OCI-LY7 (cell line): Measurements from ENCODE around the gene NPR3. TPM values are rescaled to one million over a fixed set of nuclear protein-coding genes. Genes with fewer than 3 reads are reported as not detected.

Experiments
- BruUV-seq: library from RNA; stranded (reverse); fragments of 400-500 nt; replicated peaks from 2 replicates; lab custom pipeline; 2021; lab: Mats Ljungman, UMichigan
- CTCF ChIA-PET: fragments of 300-600 bp; sonication (Branson Sonifier 250); formaldehyde crosslinking; loops from one replicate; lab custom pipeline; 2022; ENCODE audit warnings: antibody characterized with exemption; ENCODE audit not compliant: unreplicated experiment; lab: Charles Lee
- POLR2A ChIA-PET: fragments of 300-600 bp; sonication (Branson Sonifier 250); formaldehyde crosslinking; loops from one replicate; lab custom pipeline; 2022; ENCODE audit warnings: antibody characterized with exemption; lab: Charles Lee
- DNase-seq: peaks from one replicate; pipeline ENCODE4 v3.0.0-alpha.2; 2015; ENCODE audit warnings: low spot score
- H2AFZ ChIP-seq: fragments of 200-600 bp; sonication (generic), shearing (Covaris generic); 2 replicates; pipeline ENCODE4 v1.6.1; 2014; ENCODE audit warnings: mild to moderate bottlenecking, antibody characterized with exemption, low read length, moderate library complexity
- H3K27ac ChIP-seq: fragments of 200-600 bp; sonication (generic); 2 replicates; pipeline ENCODE4 v1.5.1; 2014; ENCODE audit warnings: mixed run types, low read depth, mild to moderate bottlenecking, moderate library complexity, low read length, inconsistent platforms; ENCODE audit not compliant: poor library complexity, severe bottlenecking
- H3K36me3 ChIP-seq: fragments of 200-600 bp; sonication (generic); 2 replicates; pipeline ENCODE4 v1.6.1; 2014; ENCODE audit warnings: mild to moderate bottlenecking, antibody characterized with exemption, low read length, moderate library complexity, mixed read lengths; ENCODE audit not compliant: insufficient read depth
- H3K4me1 ChIP-seq: fragments of 200-600 bp; sonication (generic); 2 replicates; pipeline ENCODE4 v1.5.1; 2014; ENCODE audit warnings: mild to moderate bottlenecking, low read length; ENCODE audit not compliant: insufficient read depth, poor library complexity, severe bottlenecking
- H3K4me2 ChIP-seq: fragments of 200-600 bp; sonication (generic); 2 replicates; pipeline ENCODE4 v1.6.1; 2014; ENCODE audit warnings: mild to moderate bottlenecking, low read length
- H3K4me3 ChIP-seq: fragments of 200-600 bp; sonication (generic); 2 replicates; pipeline ENCODE4 v1.5.1; 2014; ENCODE audit warnings: mild to moderate bottlenecking, low read depth, low read length; ENCODE audit not compliant: poor library complexity, severe bottlenecking
- H3K79me2 ChIP-seq: fragments of 200-600 bp; sonication (generic); 2 replicates; pipeline ENCODE4 v1.6.1; 2016; ENCODE audit warnings: low read depth, mild to moderate bottlenecking, low read length, moderate library complexity, mixed read lengths; ENCODE audit not compliant: insufficient read depth
- H3K9me2 ChIP-seq: fragments of 200-600 bp; sonication (generic); 2 replicates; pipeline ENCODE4 v1.6.1; 2016; ENCODE audit warnings: mild to moderate bottlenecking, low read length, mixed read lengths; ENCODE audit not compliant: insufficient read depth
- H3K9me3 ChIP-seq: fragments of 200-600 bp; sonication (generic); 2 replicates; pipeline ENCODE4 v1.6.1; 2014; ENCODE audit warnings: mild to moderate bottlenecking, mixed run types, low read length, mixed read lengths
- H4K20me1 ChIP-seq: fragments of 200-600 bp; sonication (generic); 2 replicates; pipeline ENCODE4 v1.6.1; 2014; ENCODE audit warnings: mild to moderate bottlenecking, antibody characterized with exemption, low read length, moderate library complexity, mixed read lengths; ENCODE audit not compliant: insufficient read depth
- EZH2phosphoT487 ChIP-seq: fragments of 200-600 bp; sonication (generic); IDR thresholded peaks from 2 replicates; pipeline ENCODE4 v1.6.1; 2018; ENCODE audit warnings: low read depth, borderline replicate concordance, mild to moderate bottlenecking, mixed run types, antibody characterized with exemption, low read length, moderate library complexity, mixed read lengths
- intact Hi-C: fragments of 100-400 bp; cut with micrococcal nuclease; formaldehyde crosslinking; loops from one replicate; pipeline ENCODE4 v1.10.0; 2022; ENCODE audit not compliant: unreplicated experiment
- total RNA-seq, 2 experiments: library from RNA; depleted of rRNA in 1 of 2; stranded (reverse); fragments of >200 nt in 1 of 2; shearing (Covaris generic) in 1 of 2; gene quantifications; 2 replicates each; pipeline ENCODE4 v1.2.3, GENCODE V29; 2014 to 2022
- TF ChIP-seq, protein P1 (sequence below): fragments of 200-600 bp; sonication (generic); conservative IDR thresholded peaks from 2 replicates; pipeline ENCODE4 v1.5.1; 2014; ENCODE audit warnings: mild to moderate bottlenecking, antibody characterized with exemption, low read length, moderate library complexity, mixed read lengths

NPR3 gene
- total RNA-seq, 2 experiments from 2014 or later, result not detected

GRCh38 chr5:32703957-32704356, 7.2 kb upstream of the NPR3 start:
- H3K79me2 ChIP-seq, result no peaks in the 10 kb centered on the region
- ChIA-PET POLR2A (no interaction called here), CTCF (no interaction called here)
- H3K4me1 ChIP-seq, result no peaks in the 10 kb centered on the region
- H3K9me2 ChIP-seq, result no peaks in the 10 kb centered on the region
- no peak for DNase-seq
- no peak overlapping the region for H3K4me2 ChIP-seq
- no peak overlapping the region for H3K27ac ChIP-seq
- BruUV-seq, result no TSS peak
- H4K20me1 ChIP-seq, result no peaks in the 10 kb centered on the region
- intact Hi-C loops, result loop anchor here (10.0 kb wide), 2 partner anchors 231 to 721 kb away; no protein-coding TSS in a partner anchor
- H3K4me3 ChIP-seq, result no peak overlapping the region
- TF ChIP-seq, protein P1, sequence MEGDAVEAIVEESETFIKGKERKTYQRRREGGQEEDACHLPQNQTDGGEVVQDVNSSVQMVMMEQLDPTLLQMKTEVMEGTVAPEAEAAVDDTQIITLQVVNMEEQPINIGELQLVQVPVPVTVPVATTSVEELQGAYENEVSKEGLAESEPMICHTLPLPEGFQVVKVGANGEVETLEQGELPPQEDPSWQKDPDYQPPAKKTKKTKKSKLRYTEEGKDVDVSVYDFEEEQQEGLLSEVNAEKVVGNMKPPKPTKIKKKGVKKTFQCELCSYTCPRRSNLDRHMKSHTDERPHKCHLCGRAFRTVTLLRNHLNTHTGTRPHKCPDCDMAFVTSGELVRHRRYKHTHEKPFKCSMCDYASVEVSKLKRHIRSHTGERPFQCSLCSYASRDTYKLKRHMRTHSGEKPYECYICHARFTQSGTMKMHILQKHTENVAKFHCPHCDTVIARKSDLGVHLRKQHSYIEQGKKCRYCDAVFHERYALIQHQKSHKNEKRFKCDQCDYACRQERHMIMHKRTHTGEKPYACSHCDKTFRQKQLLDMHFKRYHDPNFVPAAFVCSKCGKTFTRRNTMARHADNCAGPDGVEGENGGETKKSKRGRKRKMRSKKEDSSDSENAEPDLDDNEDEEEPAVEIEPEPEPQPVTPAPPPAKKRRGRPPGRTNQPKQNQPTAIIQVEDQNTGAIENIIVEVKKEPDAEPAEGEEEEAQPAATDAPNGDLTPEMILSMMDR, result no peak
- TF ChIP-seq EZH2phosphoT487, result no peak
- H3K9me3 ChIP-seq, result no peaks in the 10 kb centered on the region
- H2AFZ ChIP-seq, result no peak overlapping the region
- no peaks in the 10 kb centered on the region for H3K36me3 ChIP-seq

DNA sequence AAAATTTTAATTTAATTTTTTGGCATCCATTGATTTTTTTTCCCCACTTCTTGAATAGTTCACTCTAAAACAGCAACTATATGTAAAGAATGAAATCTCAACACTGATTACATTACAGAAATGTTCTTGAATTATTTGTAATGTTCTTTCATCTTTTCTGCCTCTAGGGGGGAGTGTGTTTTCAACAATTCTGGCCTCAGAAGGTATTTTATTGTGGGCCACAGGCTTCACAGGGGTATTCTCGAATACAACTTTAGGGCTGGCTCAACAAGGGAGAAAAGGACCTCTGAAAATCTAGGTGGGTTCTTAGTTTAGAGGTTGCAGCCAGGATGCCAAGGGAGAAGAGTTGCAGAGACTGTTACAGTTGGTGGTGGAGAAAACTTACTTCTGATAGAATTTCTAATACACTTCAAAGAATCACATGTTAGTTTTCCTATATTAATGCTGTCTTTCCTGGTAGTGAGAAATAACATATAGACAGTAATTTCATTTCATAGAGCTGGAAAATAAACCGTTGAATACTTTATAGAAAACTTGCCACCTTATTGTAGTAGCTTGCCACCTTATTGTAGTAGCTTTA, 3.6 kb upstream of the NPR3 start:
- Histone ChIP-seq H3K9me3 (no peaks in the 10 kb centered on the region), H3K4me2 (no peak overlapping the region), H3K4me3 (no peak overlapping the region), H3K4me1 (no peaks in the 10 kb centered on the region), H3K79me2 (no peaks in the 10 kb centered on the region), H3K9me2 (no peaks in the 10 kb centered on the region), H3K36me3 (no peaks in the 10 kb centered on the region), H3K27ac (no peak overlapping the region), H4K20me1 (no peaks in the 10 kb centered on the region), H2AFZ (no peak overlapping the region)
- DNase-seq, result peak; percentile 36
- no TSS peak for BruUV-seq
- intact Hi-C loops, result loop anchor here (10.0 kb wide), 2 partner anchors 227 to 717 kb away; no protein-coding TSS in a partner anchor
- TF ChIP-seq, protein P1, result peak; percentile 79
- TF ChIP-seq EZH2phosphoT487, result no peak
- ChIA-PET POLR2A (interaction anchor here (0.6 to 0.7 kb wide), 7 partner anchors 14 to 1166 kb away, joined by 3 to 5 read pairs (median 3); no protein-coding TSS in a partner anchor), CTCF (no interaction called here)

DNA sequence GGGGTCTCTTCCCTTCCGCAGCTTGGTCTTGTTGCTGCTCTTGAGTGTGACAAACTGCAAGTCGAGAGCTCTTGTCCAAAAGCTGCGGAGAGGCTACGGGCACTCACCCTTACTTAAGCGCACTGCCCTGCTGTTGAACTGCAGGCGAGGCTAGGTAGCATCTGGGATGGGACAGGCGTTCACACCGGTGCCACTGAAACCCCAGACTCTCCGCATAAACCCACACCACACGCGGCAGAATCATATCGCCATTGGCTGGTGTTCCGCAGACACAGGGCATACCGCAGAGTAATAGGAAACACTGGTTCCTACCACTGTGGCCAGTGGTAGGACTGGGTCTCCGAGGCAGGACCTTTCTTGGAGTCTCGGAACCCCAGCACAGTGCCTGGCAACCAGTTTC, 2.2 kb upstream of the NPR3 start:
- Histone ChIP-seq H2AFZ (no peak overlapping the region), H3K4me2 (no peak overlapping the region), H4K20me1 (no peaks in the 10 kb centered on the region), H3K4me3 (no peak overlapping the region), H3K36me3 (no peaks in the 10 kb centered on the region), H3K79me2 (no peaks in the 10 kb centered on the region), H3K4me1 (no peaks in the 10 kb centered on the region), H3K9me3 (no peaks in the 10 kb centered on the region), H3K27ac (no peak overlapping the region), H3K9me2 (no peaks in the 10 kb centered on the region)
- TF ChIP-seq EZH2phosphoT487, result no peak
- TF ChIP-seq, protein P1, result no peak
- intact Hi-C loops, result loop anchor here (10.0 kb wide), 2 partner anchors 226 to 716 kb away; no protein-coding TSS in a partner anchor
- ChIA-PET POLR2A (interaction anchor here (0.6 to 0.7 kb wide), 3 partner anchors 20 to 105 kb away, joined by 3 read pairs; no protein-coding TSS in a partner anchor), CTCF (no interaction called here)
- BruUV-seq, result no TSS peak
- DNase-seq, result no peak
